K562 (cell line): ENCODE measurements around the gene CNFN. TPM values are rescaled to one million over a fixed set of nuclear protein-coding genes. Genes with fewer than 3 reads are reported as not detected.

ENCODE experiments used
- ARID1B ChIP-seq: fragments of 450-650 bp; IDR thresholded peaks from 2 replicates; pipeline ENCODE4 v1.6.1; 2016; ENCODE audit warnings: antibody characterized with exemption, mild to moderate bottlenecking, inconsistent platforms
- ARID3B ChIP-seq: fragments of 250-450 bp; sonication (Bioruptor Pico); IDR thresholded peaks from 2 replicates; pipeline ENCODE4 v1.4.0; 2020; ENCODE audit warnings: borderline replicate concordance
- POLR2H ChIP-seq: IDR thresholded peaks from 2 replicates; pipeline ENCODE4 v1.6.1; 2016; ENCODE audit warnings: missing genetic modification characterization, low read depth, mild to moderate bottlenecking, control low read depth, missing compliant biosample characterization, moderate library complexity
- RBM25 ChIP-seq: fragments of 200-400 bp; formaldehyde crosslinking; IDR thresholded peaks from 2 replicates; pipeline ENCODE4 v1.6.1; 2018; ENCODE audit warnings: low read length, low read depth, moderate library complexity; ENCODE audit not compliant: severe bottlenecking
- RFX1 ChIP-seq: fragments of 450-650 bp; IDR thresholded peaks from 2 replicates; pipeline ENCODE4 v1.6.1; 2016; ENCODE audit warnings: mild to moderate bottlenecking, moderate library complexity
- ZNF764 ChIP-seq: fragments of 250-450 bp; sonication (Bioruptor Pico); IDR thresholded peaks from 2 replicates; pipeline ENCODE4 v1.4.0; 2020; ENCODE audit warnings: low read depth, mild to moderate bottlenecking, moderate library complexity
- polyA plus RNA-seq, 8 experiments: library from polyadenylated mRNA; depleted of rRNA in 4 of 8; stranded (reverse) in 5 of 8; unstranded in 3 of 8; fragments of >200 nt; fragmentation: Nextera tagmentation in 2 of 8; fragmentation: Illumina TruSeq in 1 of 8; extraction: Ambion mirVana in 2 of 8; extraction: Trizol in 1 of 8; gene quantifications; 2 replicates each; pipeline versions ENCODE4 v1.2.1 to v1.2.3, GENCODE V29; 2011 to 2014; ENCODE audit warnings: inconsistent platforms in 1 of 8, missing spikeins in 1 of 8
- total RNA-seq, 7 experiments: library from RNA; depleted of rRNA in 6 of 7; stranded (reverse); fragments of >200 nt in 6 of 7; fragmentation: Illumina TruSeq in 2 of 7; extraction: Trizol in 2 of 7; gene quantifications; 2 replicates each; pipeline versions ENCODE4 v1.2.1 to v1.2.3, GENCODE V29; 2011 to 2021; ENCODE audit warnings: low replicate concordance in 1 of 7
- TF ChIP-seq, protein P1 (sequence below), 2 experiments: IDR thresholded peaks in 1 of 2; conservative IDR thresholded peaks in 1 of 2; 2 replicates each; pipeline ENCODE4 v1.6.1; 2016; ENCODE audit warnings: low read depth in 2 of 2, mild to moderate bottlenecking in 1 of 2, missing compliant biosample characterization in 1 of 2, missing genetic modification characterization in 1 of 2, moderate library complexity in 1 of 2

CNFN gene
- total and polyA plus RNA-seq, 9 of the 15 experiments (the other 6 are each of a cell fraction or from before 2014, with no cell fraction given): 0.18 to 0.52 (median 0.27) TPM; not detected in 5

DNA sequence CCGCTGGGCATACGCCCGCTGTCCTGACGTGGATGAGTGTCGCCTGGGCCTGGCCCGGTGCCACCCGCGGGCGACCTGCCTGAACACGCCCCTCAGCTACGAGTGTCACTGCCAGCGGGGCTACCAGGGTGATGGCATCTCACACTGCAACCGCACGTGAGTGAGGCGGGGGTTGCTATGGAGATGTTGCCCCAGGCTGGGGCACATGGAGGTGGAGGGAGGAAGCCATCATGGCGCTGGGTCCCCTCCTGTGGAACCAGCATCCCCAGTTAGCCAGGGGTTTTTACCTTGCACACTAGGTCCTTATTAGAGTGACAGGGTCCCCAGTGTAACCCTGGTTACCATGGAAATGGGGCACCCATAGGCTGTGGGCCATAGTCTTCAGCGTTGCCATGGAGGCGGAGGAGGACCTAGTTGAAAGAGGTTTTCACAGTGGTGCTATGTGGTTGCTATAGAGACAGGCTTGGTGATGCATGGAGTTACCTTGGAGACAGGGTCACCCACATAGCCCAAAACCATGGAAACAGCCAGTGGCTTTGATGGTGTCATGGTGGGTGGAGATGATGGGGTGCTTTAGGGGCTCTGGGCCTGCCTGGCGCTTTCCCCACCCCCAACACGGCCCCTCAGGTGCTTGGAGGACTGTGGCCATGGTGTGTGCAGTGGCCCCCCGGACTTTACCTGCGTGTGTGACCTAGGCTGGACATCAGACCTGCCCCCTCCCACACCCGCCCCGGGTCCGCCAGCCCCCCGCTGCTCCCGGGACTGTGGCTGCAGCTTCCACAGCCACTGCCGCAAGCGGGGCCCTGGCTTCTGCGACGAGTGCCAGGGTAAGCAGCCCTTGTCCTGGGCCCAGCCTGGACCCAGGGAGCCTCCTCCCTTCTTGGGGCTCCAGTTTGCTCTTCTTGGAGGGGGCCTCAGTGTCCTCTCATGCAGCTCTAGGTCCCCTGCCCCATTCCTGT, 37.5 kb downstream of the CNFN start (continued):
- TF ChIP-seq, protein P1, sequence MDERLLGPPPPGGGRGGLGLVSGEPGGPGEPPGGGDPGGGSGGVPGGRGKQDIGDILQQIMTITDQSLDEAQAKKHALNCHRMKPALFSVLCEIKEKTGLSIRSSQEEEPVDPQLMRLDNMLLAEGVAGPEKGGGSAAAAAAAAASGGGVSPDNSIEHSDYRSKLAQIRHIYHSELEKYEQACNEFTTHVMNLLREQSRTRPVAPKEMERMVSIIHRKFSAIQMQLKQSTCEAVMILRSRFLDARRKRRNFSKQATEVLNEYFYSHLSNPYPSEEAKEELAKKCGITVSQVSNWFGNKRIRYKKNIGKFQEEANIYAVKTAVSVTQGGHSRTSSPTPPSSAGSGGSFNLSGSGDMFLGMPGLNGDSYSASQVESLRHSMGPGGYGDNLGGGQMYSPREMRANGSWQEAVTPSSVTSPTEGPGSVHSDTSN (CRISPR knock-in tag; IDR thresholded peaks at IDR 0.05; ENCODE audit: low read depth): no peak
- TF ChIP-seq, protein P1 (tag; conservative IDR thresholded peaks at IDR 0.05; ENCODE audit: low read depth): no peak
- TF ChIP-seq ARID1B (no peak), ARID3B (no peak), RFX1 (peak; percentile 86), POLR2H (no peak), RBM25 (no peak), ZNF764 (CRISPR knock-in tag) (no peak)
